ENCODE measurements around the gene DIDO1. TPM values are rescaled to one million over a fixed set of nuclear protein-coding genes. Genes with fewer than 3 reads are reported as not detected.

Gene DIDO1
- total and polyA plus RNA-seq, 2 of the 4 experiments (the other 2 are of a cell fraction), result 21.8 to 28.1 TPM

- Histone ChIP-seq H3K9me3 (ENCODE audit: control insufficient read depth, insufficient read depth, low read length) (no peaks in the 10 kb centered on the region), H4K91ac (ENCODE audit: insufficient read depth, low read depth, low read length) (no peak overlapping the region), H3K4me2 (ENCODE audit: low read depth, low read length) (no peak overlapping the region), H3K56ac (ENCODE audit: extremely low read depth, insufficient read depth, low read length) (no peak overlapping the region), H4K5ac (ENCODE audit: low read depth, low read length) (no peak overlapping the region), H3K23ac (ENCODE audit: low read depth, low read length) (no peak overlapping the region), H3K9ac (ENCODE audit: low read depth, low read length) (no peak overlapping the region), H2BK5ac (ENCODE audit: low read depth, low read length, poor library complexity, severe bottlenecking) (no peak overlapping the region), H2BK120ac (ENCODE audit: low read depth, low read length) (no peak overlapping the region), H3K4me1 (ENCODE audit: control insufficient read depth, insufficient read depth, low read length) (peaks cover 17% of the 10 kb centered on the region; the same call in 1 of the 2 replicates), H2AK5ac (ENCODE audit: low read depth, low read length) (no peak overlapping the region), H3K79me1 (ENCODE audit: low read depth in 1 of 2, low read length in 2 of 2) (peaks cover 3 to 83% of the 10 kb centered on the region in 2 experiments; a peak in 3 of 4 replicates), H4K20me1 (ENCODE audit: insufficient read depth, low read length) (peaks cover 93% of the 10 kb centered on the region), H3K14ac (replicated peaks; ENCODE audit: low read depth, low read length) (no peak overlapping the region; the same call in 1 of the 2 replicates), H2BK20ac (ENCODE audit: low read depth, low read length) (no peak overlapping the region), H2AK9ac (replicated peaks; ENCODE audit: low read depth, low read length, poor library complexity) (no peak overlapping the region), H2BK15ac (ENCODE audit: low read depth, low read length) (no peak overlapping the region), H3K27ac (ENCODE audit: insufficient read depth, low read length) (no peak overlapping the region), H4K8ac (ENCODE audit: low read depth in 2 of 2, low read length in 2 of 2) (no peak overlapping the region), H3K4ac (ENCODE audit: low read depth, low read length) (no peak overlapping the region), H3K27me3 (ENCODE audit: control insufficient read depth, insufficient read depth, low read length) (no peaks in the 10 kb centered on the region), H3K36me3 (ENCODE audit: control insufficient read depth, insufficient read depth, low read length) (peaks cover 9% of the 10 kb centered on the region), H3K4me3 (ENCODE audit: insufficient read depth, low read depth, low read length) (no peak overlapping the region), H2AFZ (replicated peaks; ENCODE audit: low read length, poor library complexity) (no peak overlapping the region), H3K18ac (ENCODE audit: low read depth, low read length) (no peak overlapping the region), H3K9me1 (ENCODE audit: insufficient read depth, low read length) (peaks cover 16% of the 10 kb centered on the region)
- BruUV-seq (replicated peaks), result no TSS peak
- dilution Hi-C loops (cut with HindIII; ENCODE audit: low sequenced_read_pairs, unreplicated experiment), result no loop called here
- no peak for TF ChIP-seq MAZ (IDR thresholded peaks at IDR 0.05; ENCODE audit: borderline replicate concordance, low read depth, low read length)
- TF ChIP-seq ELK1 (IDR thresholded peaks at IDR 0.05; ENCODE audit: borderline replicate concordance, low read depth, low read length), result no peak
- no peak for TF ChIP-seq POLR2A (IDR thresholded peaks at IDR 0.05; ENCODE audit: low read depth, low read length)
- TF ChIP-seq SMC3 (IDR thresholded peaks at IDR 0.05; ENCODE audit: low read depth, low read length), result no peak
- TF ChIP-seq CHD1 (IDR thresholded peaks at IDR 0.05; ENCODE audit: low read depth, low read length), result no peak
- no peak for TF ChIP-seq RCOR1 (IDR thresholded peaks at IDR 0.05; ENCODE audit: insufficient replicate concordance, low read length)
- no peak for TF ChIP-seq NFE2L2 (IDR thresholded peaks at IDR 0.05; ENCODE audit: low read depth, low read length)
- TF ChIP-seq, protein P1, sequence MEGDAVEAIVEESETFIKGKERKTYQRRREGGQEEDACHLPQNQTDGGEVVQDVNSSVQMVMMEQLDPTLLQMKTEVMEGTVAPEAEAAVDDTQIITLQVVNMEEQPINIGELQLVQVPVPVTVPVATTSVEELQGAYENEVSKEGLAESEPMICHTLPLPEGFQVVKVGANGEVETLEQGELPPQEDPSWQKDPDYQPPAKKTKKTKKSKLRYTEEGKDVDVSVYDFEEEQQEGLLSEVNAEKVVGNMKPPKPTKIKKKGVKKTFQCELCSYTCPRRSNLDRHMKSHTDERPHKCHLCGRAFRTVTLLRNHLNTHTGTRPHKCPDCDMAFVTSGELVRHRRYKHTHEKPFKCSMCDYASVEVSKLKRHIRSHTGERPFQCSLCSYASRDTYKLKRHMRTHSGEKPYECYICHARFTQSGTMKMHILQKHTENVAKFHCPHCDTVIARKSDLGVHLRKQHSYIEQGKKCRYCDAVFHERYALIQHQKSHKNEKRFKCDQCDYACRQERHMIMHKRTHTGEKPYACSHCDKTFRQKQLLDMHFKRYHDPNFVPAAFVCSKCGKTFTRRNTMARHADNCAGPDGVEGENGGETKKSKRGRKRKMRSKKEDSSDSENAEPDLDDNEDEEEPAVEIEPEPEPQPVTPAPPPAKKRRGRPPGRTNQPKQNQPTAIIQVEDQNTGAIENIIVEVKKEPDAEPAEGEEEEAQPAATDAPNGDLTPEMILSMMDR (conservative IDR thresholded peaks at IDR 0.05; ENCODE audit: low read depth, low read length), result no peak
- no peak for TF ChIP-seq RFX5 (IDR thresholded peaks at IDR 0.05; ENCODE audit: low read depth, low read length)
- TF ChIP-seq BHLHE40 (IDR thresholded peaks at IDR 0.05; ENCODE audit: low read depth, low read length), result no peak
- no peak for TF ChIP-seq MXI1 (IDR thresholded peaks at IDR 0.05; ENCODE audit: borderline replicate concordance, low read depth, low read length)
- TF ChIP-seq MAFK (IDR thresholded peaks at IDR 0.05; ENCODE audit: low read depth, low read length), result no peak
- no peak for TF ChIP-seq RAD21 (IDR thresholded peaks at IDR 0.05; ENCODE audit: low read length)
- TF ChIP-seq FOS (IDR thresholded peaks at IDR 0.05; ENCODE audit: low read depth, low read length), result no peak
- 92% methylated on average over 8 of the region's 10 CpGs; no CpG with 5 or more reads in 1 of the 2 experiments for WGBS, 2 experiments (ENCODE audit: extremely low coverage in 2 of 2, insufficient read length in 1 of 2)
- ATAC-seq (ENCODE audit: low read depth) (no peak), DNase-seq (no peak)
- intact Hi-C loops (cut with micrococcal nuclease), result loop anchor here (5.0 kb wide), 1 partner anchor 55 kb away; the partner anchor contains the start of gene TCFL5
- in situ Hi-C loops (cut with MboI; ENCODE audit: low sequenced_read_pairs), result no loop called here
- CTCF ChIA-PET, result interaction anchor here (0.8 to 4.3 kb wide), 3 partner anchors 9 to 55 kb away, joined by 3 to 12 read pairs (median 4); partner anchors contain the start of gene TCFL5
- POLR2A ChIA-PET (ENCODE audit: unreplicated experiment), result no interaction called here
Observed at GRCh38 chr20:62916703-62917476, 9.4 kb downstream of the DIDO1 start.

All from IMR-90 (cell line).